Activated T-cell treated with anti-CD3 and anti-CD28 coated beads for 1 hour (primary cell): Measurements from ENCODE around the gene MAGI2.

Experiments
- DNase-seq: peaks from one replicate; pipeline ENCODE4 v3.0.0-alpha.2; 2020; ENCODE audit warnings: low read depth

MAGI2 gene

GRCh38 chr7:78783179-78783962 lies 670.1 kb downstream of the MAGI2 start:
- no peak for DNase-seq

- no peak for DNase-seq
Measured at GRCh38 chr7:78780560-78780959, 672.9 kb downstream of the MAGI2 start.

GRCh38 chr7:78779788-78780187 lies 673.7 kb downstream of the MAGI2 start:
- DNase-seq, result no peak

- DNase-seq, result no peak
Measured at GRCh38 chr7:78777829-78778228, 675.6 kb downstream of the MAGI2 start.

GRCh38 chr7:78770422-78771410 lies 682.8 kb downstream of the MAGI2 start:
- no peak for DNase-seq

DNA sequence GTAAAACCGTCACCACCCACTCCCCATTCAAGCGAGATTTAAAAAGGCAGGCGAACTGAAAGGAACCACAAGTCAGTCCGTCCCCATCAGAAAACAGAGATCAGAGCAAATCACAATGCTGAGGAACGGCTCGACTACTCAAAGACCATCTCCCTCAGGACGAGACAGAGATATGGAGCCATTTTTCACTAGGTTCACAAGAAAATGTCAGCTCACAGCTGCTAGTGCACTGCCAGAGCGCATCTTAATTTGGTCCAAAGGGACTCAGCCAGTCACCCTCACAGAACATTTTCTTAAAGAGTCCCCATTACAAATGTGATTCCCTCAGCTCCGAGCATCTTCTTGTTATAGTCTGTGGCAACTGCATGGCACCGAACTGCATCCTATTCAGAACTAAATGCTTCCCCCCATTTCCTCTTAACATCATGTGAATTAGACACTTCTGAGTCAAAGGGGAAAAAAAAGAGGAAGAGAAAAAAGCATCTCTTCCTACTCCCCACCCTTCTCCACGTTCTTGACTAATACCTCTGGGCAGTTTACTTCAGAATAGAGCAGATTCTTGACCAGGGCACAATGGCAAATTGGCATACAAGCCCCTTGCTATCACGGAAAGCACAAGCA lies 683.9 kb downstream of the MAGI2 start:
- no peak for DNase-seq

DNA sequence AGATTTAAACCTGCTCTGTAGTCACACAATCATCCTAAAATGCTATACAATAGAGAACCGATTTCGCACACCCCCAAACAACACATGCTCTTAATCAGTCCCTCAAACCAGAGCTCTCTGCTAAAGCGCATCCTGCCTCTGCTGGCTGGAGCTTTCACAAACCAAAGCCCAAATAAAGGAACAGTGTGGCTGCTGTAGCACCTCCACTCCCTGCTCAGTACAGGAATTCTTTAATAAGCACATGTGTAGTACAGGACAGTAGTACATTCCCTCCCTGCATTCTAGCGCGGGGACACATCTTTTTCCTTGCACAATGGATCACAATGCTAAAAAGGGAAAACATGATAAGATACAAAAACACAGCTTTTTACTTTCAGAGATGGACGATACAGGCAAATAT lies 684.6 kb downstream of the MAGI2 start:
- no peak for DNase-seq

- no peak for DNase-seq
Measured at GRCh38 chr7:78765943-78766729, 687.3 kb downstream of the MAGI2 start.

- no peak for DNase-seq
Measured at GRCh38 chr7:78764571-78764970, 688.9 kb downstream of the MAGI2 start.

GRCh38 chr7:78762625-78763024 lies 690.8 kb downstream of the MAGI2 start:
- DNase-seq, result no peak

- no peak for DNase-seq
Measured at GRCh38 chr7:78760620-78761355, 692.7 kb downstream of the MAGI2 start.

DNA sequence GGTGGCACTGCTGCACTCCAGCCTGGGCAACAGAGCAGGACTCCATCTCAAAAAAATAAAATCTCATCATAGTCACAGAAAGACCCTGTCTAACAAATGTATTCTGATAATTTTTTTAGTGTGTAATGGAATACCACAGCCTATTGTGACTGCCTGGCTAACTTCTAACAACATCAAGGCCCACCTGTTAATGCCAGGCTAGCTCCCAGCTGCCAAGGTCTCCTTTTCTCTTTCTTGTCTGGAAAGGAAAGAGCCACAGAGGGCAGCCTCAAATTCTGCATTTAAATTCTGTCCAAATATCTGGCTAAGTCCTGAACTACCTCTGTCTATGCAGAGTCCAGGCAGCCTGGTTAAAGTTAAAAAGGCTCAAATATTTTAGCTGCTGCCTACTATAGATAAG lies 700.9 kb downstream of the MAGI2 start:
- DNase-seq, result no peak

DNA sequence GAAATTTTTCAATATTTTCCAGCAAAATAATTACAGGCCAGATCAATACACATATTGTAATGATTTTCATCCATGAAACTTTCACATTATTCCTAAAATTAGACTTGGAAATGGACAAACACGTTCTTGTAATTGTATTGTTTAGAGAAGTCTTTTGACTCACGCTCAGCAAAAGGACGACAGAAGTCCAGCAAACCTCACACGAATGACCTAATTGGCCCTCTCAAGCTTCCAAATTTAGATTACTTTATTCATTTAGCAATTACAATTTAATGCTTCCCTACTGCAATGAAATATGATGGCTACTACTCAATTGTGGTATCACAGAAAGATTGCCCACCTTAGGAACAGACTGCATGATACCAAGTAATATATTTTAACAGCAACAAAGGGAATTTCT lies 702.2 kb downstream of the MAGI2 start:
- no peak for DNase-seq

DNA sequence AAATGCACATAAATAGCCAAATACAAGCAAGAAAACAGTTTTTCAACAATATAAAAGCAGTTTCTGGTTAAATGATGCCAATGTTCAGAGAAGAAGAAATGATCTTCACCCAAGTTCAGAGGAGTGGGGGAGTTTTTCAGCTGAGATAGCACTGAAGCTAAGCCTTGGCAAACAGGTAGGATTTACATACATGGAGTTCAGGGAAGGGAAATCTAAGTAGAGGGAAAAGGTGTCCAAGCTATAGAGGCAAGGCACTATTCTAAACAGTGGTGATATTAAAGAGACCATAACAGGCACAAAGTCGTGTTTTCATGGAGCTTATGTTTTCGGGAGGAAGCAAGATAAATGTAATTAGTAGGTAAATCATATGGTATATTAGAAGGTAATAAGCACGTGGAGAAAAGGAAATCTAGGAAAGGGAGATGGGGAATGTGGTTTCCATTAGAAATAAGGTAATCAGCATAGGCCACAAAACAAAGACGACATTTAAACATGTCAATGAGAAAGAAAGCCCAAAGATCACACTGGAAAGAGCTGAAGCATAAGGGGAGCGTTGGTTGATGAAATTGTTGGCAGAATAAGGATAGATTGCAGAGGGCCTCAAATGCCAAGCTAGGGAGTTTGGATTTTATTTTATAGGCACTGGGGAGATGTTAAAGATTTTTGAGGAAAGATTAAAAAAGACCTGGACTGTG lies 704.3 kb downstream of the MAGI2 start:
- DNase-seq, result no peak

DNA sequence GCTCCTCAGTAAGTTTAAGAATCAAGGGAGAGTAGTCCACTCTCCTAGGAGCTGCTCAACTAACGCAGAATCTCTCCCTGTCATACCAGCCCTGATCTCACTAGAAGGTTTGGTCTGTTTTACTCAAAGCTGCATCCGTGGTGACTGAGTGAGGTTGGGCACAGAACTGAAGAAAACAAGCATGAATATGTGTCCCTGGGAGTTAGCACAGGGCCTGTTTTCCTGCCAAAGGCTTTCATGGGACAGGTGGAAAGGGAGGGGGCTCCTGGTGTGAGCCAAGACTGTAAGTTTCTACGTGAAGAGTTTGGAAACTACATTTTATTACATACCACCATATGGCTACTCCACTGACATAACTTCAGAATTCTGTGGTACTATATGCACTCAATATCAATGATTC lies 705.9 kb downstream of the MAGI2 start:
- no peak for DNase-seq

- no peak for DNase-seq
Measured at GRCh38 chr7:78746301-78746700, 707.2 kb downstream of the MAGI2 start.

DNA sequence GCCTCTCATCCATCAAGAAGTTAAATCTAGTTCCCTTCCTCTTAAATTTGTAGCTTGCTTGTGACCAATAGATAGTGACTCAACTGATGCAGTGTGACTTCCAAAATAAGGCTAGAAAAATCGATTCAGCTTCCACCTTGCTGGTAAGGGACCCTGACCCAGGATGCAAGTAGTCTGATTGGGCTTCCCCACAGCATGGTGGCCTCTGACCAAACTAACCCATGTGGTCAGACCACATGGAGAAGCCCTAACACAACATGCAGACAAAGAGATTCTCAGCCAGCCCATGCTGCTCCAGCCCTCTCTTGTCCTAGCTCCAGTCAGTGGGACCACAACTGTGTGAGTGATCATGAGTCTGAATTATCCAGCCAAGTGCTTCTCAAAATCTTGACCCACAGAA lies 710.8 kb downstream of the MAGI2 start:
- DNase-seq, result no peak

DNA sequence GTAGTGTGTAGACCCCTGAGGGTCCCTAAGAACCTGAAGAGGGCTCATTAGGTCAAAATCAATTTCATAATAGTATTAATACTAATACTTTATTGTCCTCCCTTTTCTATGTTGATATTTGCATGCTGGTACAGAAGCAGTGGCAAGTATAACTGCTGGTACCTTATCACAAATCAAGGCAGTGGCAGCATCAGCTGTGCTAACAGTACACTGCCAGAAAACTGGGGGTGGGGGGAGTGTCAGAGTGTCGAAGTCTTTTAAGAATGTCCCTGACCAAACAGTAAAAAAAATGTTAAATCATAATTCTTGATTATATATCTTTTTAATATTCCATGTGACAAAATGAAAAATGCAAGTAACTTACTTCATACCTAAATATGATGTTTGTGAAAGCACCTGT lies 716.9 kb downstream of the MAGI2 start:
- no peak for DNase-seq

DNA sequence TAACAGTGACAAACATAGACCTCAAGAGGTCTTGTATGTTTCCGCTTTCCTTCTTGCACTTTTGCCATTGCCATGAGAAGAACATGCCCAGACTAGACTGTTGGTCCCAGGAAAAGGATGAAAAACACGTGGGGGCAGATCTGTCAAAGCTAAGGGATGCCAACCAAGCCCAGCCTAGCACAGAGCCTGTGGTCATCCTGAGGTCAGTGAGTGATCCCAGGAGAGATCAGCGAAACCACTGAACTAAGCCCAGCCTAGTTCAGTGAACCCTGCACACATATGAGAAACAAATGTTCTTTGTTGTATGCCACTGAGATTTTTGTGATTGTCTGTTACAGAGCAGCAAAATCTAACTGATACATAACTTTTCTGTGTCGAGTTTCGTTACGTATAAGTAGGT lies 718.8 kb downstream of the MAGI2 start:
- DNase-seq, result no peak

DNA sequence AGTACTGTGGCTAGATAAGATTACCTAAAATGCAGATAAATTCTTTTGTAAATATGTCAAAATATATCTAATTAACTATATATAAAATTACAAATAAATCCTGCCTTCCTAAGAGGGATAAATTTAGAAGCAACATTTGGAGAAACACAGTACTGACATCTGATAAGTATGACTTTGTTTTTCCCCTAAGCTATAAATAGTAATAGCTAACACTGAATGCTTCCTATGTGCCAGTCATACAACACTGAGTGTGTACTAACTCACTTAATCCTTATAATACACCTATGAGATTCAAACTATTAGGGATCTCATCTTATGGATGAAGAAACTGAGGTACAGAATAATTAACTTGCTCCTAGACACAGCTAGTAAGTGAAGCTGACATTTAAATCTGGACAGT lies 733.4 kb downstream of the MAGI2 start:
- DNase-seq, result no peak

GRCh38 chr7:78718212-78718611 lies 735.3 kb downstream of the MAGI2 start:
- no peak for DNase-seq
